Measurements from ENCODE around the gene CCDC178. TPM values are rescaled to one million over a fixed set of nuclear protein-coding genes. Genes with fewer than 3 reads are reported as not detected.

The CCDC178 gene
- total RNA-seq, 1 experiment from 2014 or later: not detected

DNA sequence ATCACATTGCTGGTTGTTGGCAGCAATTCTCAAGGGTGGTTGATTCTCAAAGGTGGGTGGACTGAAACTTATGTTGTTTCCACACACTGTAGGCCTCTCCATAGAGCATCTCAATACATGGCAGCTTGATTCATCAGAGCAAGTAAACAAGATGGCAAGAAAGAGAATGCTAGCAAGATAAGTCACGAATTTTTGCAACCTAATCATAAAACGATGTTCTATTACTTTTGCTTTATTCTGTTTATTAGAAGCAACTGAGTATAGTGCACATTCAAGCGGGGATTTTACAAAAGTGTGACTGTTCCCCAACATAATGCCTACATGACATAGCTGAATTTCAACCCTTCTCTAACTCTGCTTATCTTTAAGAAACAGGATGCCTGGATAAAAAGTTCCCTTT, 136.2 kb downstream of the CCDC178 start (continued):
- TF ChIP-seq, protein P1, sequence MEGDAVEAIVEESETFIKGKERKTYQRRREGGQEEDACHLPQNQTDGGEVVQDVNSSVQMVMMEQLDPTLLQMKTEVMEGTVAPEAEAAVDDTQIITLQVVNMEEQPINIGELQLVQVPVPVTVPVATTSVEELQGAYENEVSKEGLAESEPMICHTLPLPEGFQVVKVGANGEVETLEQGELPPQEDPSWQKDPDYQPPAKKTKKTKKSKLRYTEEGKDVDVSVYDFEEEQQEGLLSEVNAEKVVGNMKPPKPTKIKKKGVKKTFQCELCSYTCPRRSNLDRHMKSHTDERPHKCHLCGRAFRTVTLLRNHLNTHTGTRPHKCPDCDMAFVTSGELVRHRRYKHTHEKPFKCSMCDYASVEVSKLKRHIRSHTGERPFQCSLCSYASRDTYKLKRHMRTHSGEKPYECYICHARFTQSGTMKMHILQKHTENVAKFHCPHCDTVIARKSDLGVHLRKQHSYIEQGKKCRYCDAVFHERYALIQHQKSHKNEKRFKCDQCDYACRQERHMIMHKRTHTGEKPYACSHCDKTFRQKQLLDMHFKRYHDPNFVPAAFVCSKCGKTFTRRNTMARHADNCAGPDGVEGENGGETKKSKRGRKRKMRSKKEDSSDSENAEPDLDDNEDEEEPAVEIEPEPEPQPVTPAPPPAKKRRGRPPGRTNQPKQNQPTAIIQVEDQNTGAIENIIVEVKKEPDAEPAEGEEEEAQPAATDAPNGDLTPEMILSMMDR (IDR thresholded peaks at IDR 0.05 in 2 of 3, conservative IDR thresholded peaks at IDR 0.05 in 1 of 3; ENCODE audit: borderline replicate concordance in 1 of 3, insufficient read depth in 1 of 3, low read depth in 2 of 3, low read length in 2 of 3): no peak
- TF ChIP-seq POLR2A (IDR thresholded peaks at IDR 0.05; ENCODE audit: borderline replicate concordance, extremely low read depth, insufficient read depth, insufficient read length): no peak
- no peak for TF ChIP-seq SP1 (IDR thresholded peaks at IDR 0.05; ENCODE audit: low read depth)
- TF ChIP-seq EZH2 (IDR thresholded peaks at IDR 0.05): no peak

- ChIA-PET CTCF (no interaction called here), RAD21 (ENCODE audit: low non-redundant PET in 1 of 2, low total read pairs in 2 of 2, uncharacterized antibody in 2 of 2, unreplicated experiment in 2 of 2) (no interaction called here), POLR2A (no interaction called here)
- Histone ChIP-seq H3K4me3 (replicated peaks in 1 of 2; ENCODE audit: low read depth in 1 of 2, low read length in 2 of 2) (no peak overlapping the region), H3K4me1 (ENCODE audit: control insufficient read depth in 1 of 2, insufficient read depth in 2 of 2, low read length in 2 of 2) (no peaks in the 10 kb centered on the region), H3K9me3 (ENCODE audit: control insufficient read depth in 1 of 2, insufficient read depth in 1 of 2, low read depth in 1 of 2, low read length in 2 of 2) (peaks cover 3 to 18% of the 10 kb centered on the region in 2 experiments; a peak in 3 of 4 replicates), H3K79me2 (ENCODE audit: insufficient read depth, low read length) (no peaks in the 10 kb centered on the region), H3K27me3 (ENCODE audit: insufficient read depth, low read length) (no peaks in the 10 kb centered on the region), H3K4me2 (ENCODE audit: low read length) (no peak overlapping the region), H3K9ac (ENCODE audit: low read length) (no peak overlapping the region), H2AFZ (ENCODE audit: low read depth, low read length, poor library complexity, severe bottlenecking) (no peak overlapping the region), H3K27ac (ENCODE audit: low read depth, low read length) (no peak overlapping the region), H4K20me1 (ENCODE audit: insufficient read depth) (no peaks in the 10 kb centered on the region), H3K9me2 (ENCODE audit: insufficient read depth) (no peaks in the 10 kb centered on the region), H3K36me3 (ENCODE audit: control insufficient read depth in 1 of 2, insufficient read depth in 2 of 2, low read length in 2 of 2) (no peaks in the 10 kb centered on the region)
- ATAC-seq (no peak), DNase-seq (ENCODE audit: low read depth, low spot score) (no peak)
- no peak for TF ChIP-seq SP1 (IDR thresholded peaks at IDR 0.05; ENCODE audit: low read depth)
- TF ChIP-seq POLR2AphosphoS5 (IDR thresholded peaks at IDR 0.05; ENCODE audit: low read depth, low read length): no peak
- no peak for TF ChIP-seq CEBPB (IDR thresholded peaks at IDR 0.05; ENCODE audit: low read depth)
- TF ChIP-seq MAX (IDR thresholded peaks at IDR 0.05): no peak
- no peak for TF ChIP-seq EZH2 (IDR thresholded peaks at IDR 0.05)
- no peak for TF ChIP-seq TCF7L2 (IDR thresholded peaks at IDR 0.05; ENCODE audit: borderline replicate concordance, extremely low read depth, insufficient read depth, insufficient read length)
- no peak for TF ChIP-seq ZFX (IDR thresholded peaks at IDR 0.05)
- TF ChIP-seq FOSL1 (IDR thresholded peaks at IDR 0.05; ENCODE audit: low read depth): no peak
- TF ChIP-seq, protein P1 (IDR thresholded peaks at IDR 0.05 in 2 of 3, conservative IDR thresholded peaks at IDR 0.05 in 1 of 3; ENCODE audit: borderline replicate concordance in 1 of 3, insufficient read depth in 1 of 3, low read depth in 2 of 3, low read length in 2 of 3): no peak
- TF ChIP-seq EZH2phosphoT487 (IDR thresholded peaks at IDR 0.05; ENCODE audit: borderline replicate concordance): no peak
- TF ChIP-seq POLR2A (IDR thresholded peaks at IDR 0.05; ENCODE audit: borderline replicate concordance, extremely low read depth, insufficient read depth, insufficient read length): no peak
- TF ChIP-seq SRF (IDR thresholded peaks at IDR 0.05; ENCODE audit: low read depth): no peak
- BruUV-seq (replicated peaks): no TSS peak
- intact Hi-C loops (cut with micrococcal nuclease): no loop called here
Measured at GRCh38 chr18:33291539-33291938, 149.0 kb downstream of the CCDC178 start.

All from HCT116 (cell line).